A673 (cell line): ENCODE data around the gene EYA3.

Experiments
- CTCF ChIP-seq: fragments of 300-800, 200-600 bp; sonication (generic); conservative IDR thresholded peaks from 2 replicates; pipeline ENCODE4 v1.5.1; 2017; ENCODE audit warnings: low read depth, mild to moderate bottlenecking, antibody characterized with exemption, low read length, moderate library complexity, mixed read lengths
- EZH2 ChIP-seq: fragments of 200-600 bp; sonication (generic); IDR thresholded peaks from 2 replicates; pipeline ENCODE4 v1.6.1; 2017; ENCODE audit warnings: borderline replicate concordance, low read depth, mild to moderate bottlenecking, mixed read lengths, antibody characterized with exemption, low read length; ENCODE audit not compliant: poor library complexity, severe bottlenecking

GRCh38 chr1:28074892-28075511 is 13.4 kb downstream of the EYA3 start:
- TF ChIP-seq CTCF = no peak
- TF ChIP-seq EZH2 = no peak
